RWPE1 (cell line): ENCODE results near the gene SLC39A1.

Source experiments
- CTCF ChIA-PET: fragments of 350-600 bp; sonication (Branson Sonifier 250); formaldehyde crosslinking; extraction: SDS; loops from one replicate; lab custom pipeline; 2021; lab: Yijun Ruan, JAX
- POLR2A ChIA-PET: fragments of 400-600 bp; formaldehyde crosslinking; extraction: SDS; loops from one replicate; lab custom pipeline; 2020; ENCODE audit warnings: antibody characterized with exemption; ENCODE audit not compliant: low non-redundant PET; lab: Yijun Ruan, JAX
- DNase-seq: peaks from one replicate; pipeline ENCODE4 v3.0.0; 2012; ENCODE audit warnings: low spot score
- H3K27ac ChIP-seq: fragments of 450-650 bp; 2 replicates; pipeline ENCODE4 v1.5.1; 2017
- TF ChIP-seq, protein P1 (sequence below): fragments of 450-650 bp; conservative IDR thresholded peaks from 2 replicates; pipeline ENCODE4 v1.5.1; 2017; ENCODE audit warnings: low read depth, mild to moderate bottlenecking

Gene SLC39A1

DNA sequence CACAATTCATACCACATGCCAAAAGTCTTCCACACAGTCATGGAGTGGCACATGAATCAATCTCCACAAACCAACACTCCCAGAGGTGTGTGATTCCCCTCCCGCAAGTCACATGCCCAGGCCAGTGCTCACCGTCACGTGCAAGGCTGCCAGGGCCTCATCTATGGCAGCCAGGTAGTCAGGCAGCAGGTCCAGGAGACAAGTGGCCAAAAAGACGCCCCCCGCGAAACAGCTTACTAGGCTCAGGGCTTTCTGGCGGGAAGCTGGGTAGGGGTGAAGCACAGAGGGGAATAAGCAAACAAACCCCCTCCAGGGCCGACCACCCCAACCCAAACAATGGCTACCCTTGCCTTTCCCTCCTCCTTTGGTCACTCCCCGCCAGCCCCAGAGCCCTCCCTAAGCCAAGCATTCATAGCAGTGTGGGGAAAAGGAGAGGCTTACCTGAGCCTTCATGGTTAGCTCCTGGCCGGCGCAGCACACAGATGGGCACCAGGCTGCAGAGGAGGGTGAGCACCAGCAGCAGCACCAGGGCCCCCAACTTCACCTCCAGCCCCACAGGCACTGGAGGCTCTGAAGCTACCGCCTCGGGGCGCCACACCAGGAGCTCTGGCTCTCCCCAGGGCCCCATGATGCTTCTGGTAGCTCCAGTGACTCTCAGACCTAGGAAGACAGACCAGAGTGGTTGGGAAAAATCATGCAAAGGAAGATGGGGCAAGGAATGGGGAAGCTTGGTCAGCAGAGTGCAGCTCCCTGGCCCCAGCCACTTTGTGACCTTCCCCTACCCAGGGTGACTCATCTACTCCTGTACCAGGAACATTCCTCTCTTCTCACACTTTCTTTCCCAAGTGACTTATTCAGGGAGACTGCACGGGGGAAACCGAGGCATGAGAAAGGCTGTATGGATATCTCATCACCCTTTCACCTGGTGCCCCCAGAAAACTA is 978 bp downstream of the SLC39A1 start:
- CTCF ChIA-PET: interaction anchor here (0.7 to 1.9 kb wide), 4 partner anchors 16 to 142 kb away, joined by 3 to 5 read pairs (median 4); partner anchors contain the start of genes DENND4B and RAB13
- POLR2A ChIA-PET: interaction anchor here (0.5 to 1.3 kb wide), 2 partner anchors 24 to 261 kb away, joined by 3 to 4 read pairs; partner anchors contain the start of gene RAB13
- H3K27ac ChIP-seq: peak overlapping the region; percentile 98
- DNase-seq: no peak
- TF ChIP-seq, protein P1, sequence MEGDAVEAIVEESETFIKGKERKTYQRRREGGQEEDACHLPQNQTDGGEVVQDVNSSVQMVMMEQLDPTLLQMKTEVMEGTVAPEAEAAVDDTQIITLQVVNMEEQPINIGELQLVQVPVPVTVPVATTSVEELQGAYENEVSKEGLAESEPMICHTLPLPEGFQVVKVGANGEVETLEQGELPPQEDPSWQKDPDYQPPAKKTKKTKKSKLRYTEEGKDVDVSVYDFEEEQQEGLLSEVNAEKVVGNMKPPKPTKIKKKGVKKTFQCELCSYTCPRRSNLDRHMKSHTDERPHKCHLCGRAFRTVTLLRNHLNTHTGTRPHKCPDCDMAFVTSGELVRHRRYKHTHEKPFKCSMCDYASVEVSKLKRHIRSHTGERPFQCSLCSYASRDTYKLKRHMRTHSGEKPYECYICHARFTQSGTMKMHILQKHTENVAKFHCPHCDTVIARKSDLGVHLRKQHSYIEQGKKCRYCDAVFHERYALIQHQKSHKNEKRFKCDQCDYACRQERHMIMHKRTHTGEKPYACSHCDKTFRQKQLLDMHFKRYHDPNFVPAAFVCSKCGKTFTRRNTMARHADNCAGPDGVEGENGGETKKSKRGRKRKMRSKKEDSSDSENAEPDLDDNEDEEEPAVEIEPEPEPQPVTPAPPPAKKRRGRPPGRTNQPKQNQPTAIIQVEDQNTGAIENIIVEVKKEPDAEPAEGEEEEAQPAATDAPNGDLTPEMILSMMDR: no peak

DNA sequence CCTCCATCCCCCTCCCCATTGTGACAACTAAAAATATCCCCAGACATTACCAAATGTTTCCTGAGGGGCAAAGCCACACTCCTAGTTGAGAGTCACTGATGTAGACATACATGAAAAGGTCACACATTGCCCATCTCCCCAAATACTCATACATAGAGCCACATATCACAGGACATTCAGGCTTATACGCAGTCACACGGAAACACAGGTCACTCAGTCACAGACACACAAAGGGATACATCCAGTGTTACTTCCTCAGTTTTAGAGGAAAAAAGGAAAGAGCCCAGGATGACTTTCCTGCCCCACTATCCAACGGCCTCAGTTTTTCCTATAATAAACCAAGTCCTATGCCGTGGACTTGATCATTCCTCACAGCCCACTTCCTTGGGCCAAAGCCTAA is 1.9 kb downstream of the SLC39A1 start:
- CTCF ChIA-PET: interaction anchor here (0.6 to 0.7 kb wide), 2 partner anchors 19 to 123 kb away, joined by 4 to 5 read pairs; no protein-coding TSS in a partner anchor
- no peak overlapping the region for H3K27ac ChIP-seq
- POLR2A ChIA-PET: no interaction called here
- DNase-seq: no peak
- TF ChIP-seq, protein P1: no peak

DNA sequence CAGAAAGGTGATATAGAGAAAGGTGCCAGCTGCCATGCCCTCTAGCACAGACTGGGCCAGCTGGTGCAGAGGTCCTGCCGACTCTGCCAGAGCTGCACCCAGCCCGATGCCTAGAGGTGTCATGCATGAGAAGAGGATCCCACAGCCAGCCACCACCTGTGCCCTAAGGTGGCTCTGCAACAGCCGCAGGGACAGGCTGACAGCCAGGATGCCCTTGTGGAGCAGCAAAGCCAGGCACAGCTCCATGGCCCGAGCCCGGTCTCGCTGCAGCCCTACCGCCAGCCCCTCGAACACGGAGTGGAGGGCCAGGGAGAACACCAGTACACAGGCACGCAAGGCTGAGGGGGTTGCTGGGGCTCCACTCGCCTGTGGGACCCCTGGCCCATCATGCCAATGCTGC is 3.1 kb downstream of the SLC39A1 start:
- peak overlapping the region; percentile 90 for H3K27ac ChIP-seq
- DNase-seq: no peak
- ChIA-PET CTCF (interaction anchor here (0.7 kb wide), 1 partner anchor 344 kb away, joined by 3 read pairs; the partner anchor contains the start of gene S100A14), POLR2A (no interaction called here)
- TF ChIP-seq, protein P1: no peak

DNA sequence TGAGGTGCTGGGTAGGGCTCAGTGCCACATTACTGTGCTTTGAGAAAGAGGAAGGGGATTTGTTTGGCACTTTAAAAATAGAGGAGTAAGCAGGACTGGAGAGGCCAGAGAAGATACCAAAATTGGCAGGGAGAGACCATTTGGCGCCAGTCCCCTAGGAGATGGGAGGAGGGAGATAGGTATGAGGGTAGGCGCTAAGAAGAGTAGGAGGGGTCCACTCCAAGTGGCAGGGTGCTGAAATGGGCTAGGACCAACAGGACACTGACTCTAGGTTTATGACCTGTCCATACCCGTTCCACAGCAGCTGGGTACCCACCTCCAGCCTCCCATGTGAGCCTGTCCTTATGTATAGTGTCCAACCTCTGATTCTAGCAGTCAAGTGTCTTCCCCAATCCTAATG is 3.9 kb downstream of the SLC39A1 start:
- peak overlapping the region; percentile 90 for H3K27ac ChIP-seq
- ChIA-PET CTCF (no interaction called here), POLR2A (no interaction called here)
- TF ChIP-seq, protein P1: no peak
- no peak for DNase-seq

DNA sequence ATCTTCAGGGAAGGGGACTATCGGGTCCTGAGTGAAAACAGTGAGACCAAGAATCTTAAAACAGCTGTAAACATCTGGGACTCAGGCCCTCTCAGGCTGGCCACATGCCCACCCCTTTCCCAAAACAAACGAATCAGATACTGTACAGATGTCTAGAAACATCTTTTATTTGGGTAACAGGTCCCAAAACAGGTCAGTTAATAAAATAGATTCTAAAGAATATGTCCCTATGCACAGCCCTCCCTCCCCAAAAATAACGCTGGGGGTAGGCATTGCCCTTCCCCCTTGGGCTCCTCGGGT is 4.4 kb downstream of the SLC39A1 start:
- DNase-seq: no peak
- ChIA-PET CTCF (interaction anchor here (0.5 to 1.0 kb wide), 4 partner anchors 8 to 216 kb away, joined by 4 to 8 read pairs (median 4); partner anchors contain the start of gene DENND4B), POLR2A (no interaction called here)
- peak overlapping the region; percentile 90 for H3K27ac ChIP-seq
- TF ChIP-seq, protein P1: no peak

DNA sequence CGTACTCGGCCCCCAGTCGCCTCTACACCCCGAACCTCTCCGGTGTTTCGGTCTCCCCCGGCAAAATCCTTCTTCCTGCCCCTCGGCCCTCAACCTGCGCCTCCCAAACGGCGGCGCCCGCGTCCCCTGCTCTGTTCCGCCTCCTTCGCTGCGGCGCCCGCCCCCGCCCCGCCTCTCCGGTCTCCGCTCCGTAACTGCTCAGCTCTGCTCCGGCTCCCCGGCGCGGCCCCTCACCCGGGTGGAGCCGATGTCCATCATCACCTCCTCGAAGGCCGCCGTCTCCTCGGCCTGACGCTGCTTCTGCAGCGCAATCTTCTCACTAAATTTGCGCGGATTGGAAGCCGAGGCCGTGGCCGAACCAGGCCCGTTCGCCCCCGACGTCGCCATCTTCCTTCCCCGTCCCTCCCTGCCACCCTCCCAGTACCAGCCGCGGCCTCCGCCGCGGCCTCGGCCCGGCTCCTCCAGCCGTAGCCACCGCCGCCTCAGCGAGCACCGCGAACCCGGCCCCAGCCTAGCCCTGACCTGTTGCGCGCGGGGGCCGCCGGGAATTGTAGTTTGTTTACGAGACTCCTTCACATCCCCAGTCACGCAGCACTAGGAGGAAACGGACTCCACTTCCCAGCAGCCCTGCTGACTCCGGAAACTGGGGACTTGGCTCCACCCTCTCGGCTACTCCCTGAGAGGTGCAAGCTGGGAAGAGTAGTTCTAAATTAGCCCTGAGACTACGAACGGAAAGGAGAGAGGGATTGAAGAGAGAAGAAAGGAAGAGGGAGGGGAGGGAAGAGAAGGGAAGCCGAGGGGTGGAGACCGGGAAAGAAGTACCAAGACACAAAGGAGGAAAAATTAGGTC is 5.0 kb downstream of the SLC39A1 start, which contains the start of gene CRTC2:
TSS of gene CRTC2 (minus strand) at position 502 of the 850 bp plus-strand sequence. CDS start at position 387, 115 bp downstream.
- TF ChIP-seq, protein P1: no peak
- peak; percentile 97 for DNase-seq
- POLR2A ChIA-PET: no interaction called here
- H3K27ac ChIP-seq: peak within 1 kb of the TSS; percentile 90
- CTCF ChIA-PET: interaction anchor here (0.5 to 1.9 kb wide), 5 partner anchors 9 to 216 kb away, joined by 4 to 8 read pairs (median 5); partner anchors contain the start of gene DENND4B
